ENCODE results near the gene ZDHHC14.

ZDHHC14 gene

GRCh38 chr6:157628463-157628862, 247.5 kb downstream of the ZDHHC14 start:
- no peak for TF ChIP-seq CTCF (IDR thresholded peaks at IDR 0.05)

GRCh38 chr6:157629220-157629619, 248.2 kb downstream of the ZDHHC14 start:
- no peak for TF ChIP-seq CTCF (IDR thresholded peaks at IDR 0.05)

- no peak for TF ChIP-seq CTCF (IDR thresholded peaks at IDR 0.05)
Measured at GRCh38 chr6:157630463-157631080, 249.6 kb downstream of the ZDHHC14 start.

GRCh38 chr6:157631412-157631811, 250.4 kb downstream of the ZDHHC14 start:
- TF ChIP-seq CTCF (IDR thresholded peaks at IDR 0.05) = no peak

GRCh38 chr6:157631838-157632614, 251.0 kb downstream of the ZDHHC14 start:
- TF ChIP-seq CTCF (IDR thresholded peaks at IDR 0.05) = no peak

GRCh38 chr6:157632821-157633220, 251.8 kb downstream of the ZDHHC14 start:
- no peak for TF ChIP-seq CTCF (IDR thresholded peaks at IDR 0.05)

GRCh38 chr6:157634546-157634945, 253.6 kb downstream of the ZDHHC14 start:
- no peak for TF ChIP-seq CTCF (IDR thresholded peaks at IDR 0.05)

Measured in LNCAP (cell line).